NCI-H510A treated with DMSO at 0.1 percent for 48 hours (cell line): ENCODE results near the gene B4GALNT2.
"Not testable (repeated sequence)": the region's sequence is repeated elsewhere in the genome, so short reads cannot be mapped to it uniquely, and the experiment has no call there.

Experiments used
- DNase-seq: peaks from one replicate; lab custom pipeline; 2025; lab: John Stamatoyannopoulos, UW

Gene B4GALNT2

GRCh38 chr17:49120166-49120565, 12.4 kb upstream of the B4GALNT2 start:
- DNase-seq, result no peak

GRCh38 chr17:49121696-49122292, 10.8 kb upstream of the B4GALNT2 start:
- DNase-seq, result no peak

- DNase-seq, result no peak
These were observed 10.0 kb upstream of the B4GALNT2 start for GRCh38 chr17:49122566-49122965.

GRCh38 chr17:49123061-49123460, 9.5 kb upstream of the B4GALNT2 start:
- peak; percentile 20 for DNase-seq

GRCh38 chr17:49125449-49125848, 7.1 kb upstream of the B4GALNT2 start:
- DNase-seq, result no peak

- DNase-seq, result not testable (repeated sequence)
These were observed 6.2 kb upstream of the B4GALNT2 start for GRCh38 chr17:49126183-49126859.

GRCh38 chr17:49129359-49129950, 3.1 kb upstream of the B4GALNT2 start:
- not testable (repeated sequence) for DNase-seq

- DNase-seq, result no peak
These were observed 1.7 kb upstream of the B4GALNT2 start for GRCh38 chr17:49130891-49131290.

GRCh38 chr17:49132317-49132698, 261 bp upstream of the B4GALNT2 start:
- DNase-seq, result no peak

GRCh38 chr17:49136335-49136734, 3.8 kb downstream of the B4GALNT2 start:
- DNase-seq, result no peak

GRCh38 chr17:49145654-49146053, 13.1 kb downstream of the B4GALNT2 start:
- DNase-seq, result peak; percentile 32

GRCh38 chr17:49146620-49147306, 14.2 kb downstream of the B4GALNT2 start:
- DNase-seq, result no peak

- no peak for DNase-seq
These were observed 15.6 kb downstream of the B4GALNT2 start for GRCh38 chr17:49148171-49148570.

GRCh38 chr17:49151996-49152395, 19.4 kb downstream of the B4GALNT2 start:
- DNase-seq, result no peak

- no peak for DNase-seq
These were observed 23.7 kb downstream of the B4GALNT2 start for GRCh38 chr17:49156256-49156655.

GRCh38 chr17:49157784-49158183, 25.2 kb downstream of the B4GALNT2 start:
- no peak for DNase-seq

- no peak for DNase-seq
These were observed 30.3 kb downstream of the B4GALNT2 start for GRCh38 chr17:49162866-49163265.

GRCh38 chr17:49165143-49165542, 32.6 kb downstream of the B4GALNT2 start:
- DNase-seq, result no peak

- DNase-seq, result no peak
These were observed 36.1 kb downstream of the B4GALNT2 start for GRCh38 chr17:49168706-49169105.

GRCh38 chr17:49170216-49170615, 37.6 kb downstream of the B4GALNT2 start:
- no peak for DNase-seq

- DNase-seq, result not testable (repeated sequence)
These were observed 38.1 kb downstream of the B4GALNT2 start for GRCh38 chr17:49170711-49171110.

GRCh38 chr17:49175978-49176377, 43.4 kb downstream of the B4GALNT2 start:
- not testable (repeated sequence) for DNase-seq

- peak; percentile 9 for DNase-seq
These were observed 47.7 kb downstream of the B4GALNT2 start for GRCh38 chr17:49180303-49180702.
